GM21423 (cell line): ENCODE measurements around the gene OGDH.
A peak's percentile ranks its signal among the peaks of the same experiment; 100 is the strongest.

ENCODE experiments used
- ATAC-seq: cut with Tn5 transposase; IDR thresholded peaks from one replicate; pipeline ENCODE4 v1.9.1; 2021; ENCODE audit warnings: mild to moderate bottlenecking, moderate library complexity; ENCODE audit not compliant: unreplicated experiment

OGDH gene

GRCh38 chr7:44617225-44617890 is 10.9 kb downstream of the OGDH start:
- ATAC-seq = no peak

GRCh38 chr7:44618045-44618444 is 11.6 kb downstream of the OGDH start:
- ATAC-seq = no peak

- ATAC-seq = no peak
Observed at GRCh38 chr7:44618753-44619152, 12.3 kb downstream of the OGDH start.

GRCh38 chr7:44621034-44621749 is 14.8 kb downstream of the OGDH start:
- ATAC-seq = no peak

GRCh38 chr7:44621750-44622103 is 15.3 kb downstream of the OGDH start:
- no peak for ATAC-seq

- ATAC-seq = peak; percentile 64
Observed at GRCh38 chr7:44622342-44623151, 16.1 kb downstream of the OGDH start.

GRCh38 chr7:44624318-44624717 is 17.9 kb downstream of the OGDH start:
- no peak for ATAC-seq

GRCh38 chr7:44625526-44626471 is 19.4 kb downstream of the OGDH start:
- ATAC-seq = no peak

- no peak for ATAC-seq
Observed at GRCh38 chr7:44626620-44627019, 20.2 kb downstream of the OGDH start.

GRCh38 chr7:44629829-44630522 is 23.5 kb downstream of the OGDH start:
- peak; percentile 34 for ATAC-seq

- no peak for ATAC-seq
Observed at GRCh38 chr7:44630792-44631457, 24.5 kb downstream of the OGDH start.

GRCh38 chr7:44631458-44632115 is 25.2 kb downstream of the OGDH start:
- ATAC-seq = no peak

GRCh38 chr7:44632196-44632595 is 25.8 kb downstream of the OGDH start:
- ATAC-seq = no peak

GRCh38 chr7:44633254-44634186 is 27.1 kb downstream of the OGDH start:
- peak; percentile 49 for ATAC-seq

GRCh38 chr7:44634187-44634838 is 27.9 kb downstream of the OGDH start:
- ATAC-seq = no peak

- ATAC-seq = no peak
Observed at GRCh38 chr7:44634839-44635591, 28.6 kb downstream of the OGDH start.
